GM18520 (cell line): ENCODE measurements around the gene RBL1.

Source experiments
- ATAC-seq: cut with Tn5 transposase; IDR thresholded peaks from one replicate; pipeline ENCODE4 v1.9.1; 2021; ENCODE audit not compliant: unreplicated experiment

RBL1 gene

GRCh38 chr20:36951198-36951978 lies 144.4 kb downstream of the RBL1 start, which contains the start of gene SAMHD1:
TSS of gene SAMHD1 (minus strand) at chr20:36951708. CDS start at chr20:36951643, 65 bp downstream.
- ATAC-seq = peak; percentile 89

GRCh38 chr20:36950414-36951197 lies 145.2 kb downstream of the RBL1 start:
- peak; percentile 2 for ATAC-seq
